GM18907 (cell line): ENCODE data around the gene SEMA4A.

Experiments used
- ATAC-seq: cut with Tn5 transposase; IDR thresholded peaks from one replicate; pipeline ENCODE4 v1.9.1; 2021; ENCODE audit warnings: mild to moderate bottlenecking, moderate library complexity; ENCODE audit not compliant: unreplicated experiment

The SEMA4A gene

GRCh38 chr1:156134716-156135435, 18.5 kb upstream of the SEMA4A start:
- ATAC-seq = no peak

- ATAC-seq = no peak
These were observed 17.2 kb upstream of the SEMA4A start for GRCh38 chr1:156135930-156136871.

- ATAC-seq = no peak
These were observed 16.4 kb upstream of the SEMA4A start for GRCh38 chr1:156136970-156137483.

GRCh38 chr1:156138458-156138867, 14.9 kb upstream of the SEMA4A start:
- ATAC-seq = no peak

- no peak for ATAC-seq
These were observed 12.3 kb upstream of the SEMA4A start for GRCh38 chr1:156140879-156141707.

- no peak for ATAC-seq
These were observed 9.5 kb upstream of the SEMA4A start for GRCh38 chr1:156143765-156144489.

GRCh38 chr1:156144742-156145141, 8.6 kb upstream of the SEMA4A start:
- no peak for ATAC-seq

- ATAC-seq = no peak
These were observed 7.8 kb upstream of the SEMA4A start for GRCh38 chr1:156145650-156146019.

- ATAC-seq = peak; percentile 28
These were observed 7.2 kb upstream of the SEMA4A start for GRCh38 chr1:156146020-156146768.

GRCh38 chr1:156146769-156147405, 6.5 kb upstream of the SEMA4A start:
- ATAC-seq = no peak

GRCh38 chr1:156148216-156148615, 5.2 kb upstream of the SEMA4A start:
- ATAC-seq = no peak

GRCh38 chr1:156149374-156150332, 3.7 kb upstream of the SEMA4A start:
- peak; percentile 48 for ATAC-seq

GRCh38 chr1:156150333-156151011, 2.9 kb upstream of the SEMA4A start:
- no peak for ATAC-seq

GRCh38 chr1:156151093-156151688, 2.2 kb upstream of the SEMA4A start:
- no peak for ATAC-seq

GRCh38 chr1:156152628-156153027, 757 bp upstream of the SEMA4A start:
- no peak for ATAC-seq

- ATAC-seq = peak; percentile 50
These were observed 948 bp downstream of the SEMA4A start for GRCh38 chr1:156154317-156154749.
